Fibroblast of pulmonary artery (primary cell): ENCODE results near the gene ISYNA1.
A peak's percentile ranks its signal among the peaks of the same experiment; 100 is the strongest.

Experiments used
- DNase-seq: peaks from one replicate; pipeline ENCODE4 v3.0.0-alpha.2; 2010; ENCODE audit warnings: low read depth
- H3K4me3 ChIP-seq: replicated peaks from 2 replicates; pipeline ENCODE4 v1.5.1; 2011; ENCODE audit warnings: low read depth, mild to moderate bottlenecking, control low read depth, low read length, moderate library complexity
- TF ChIP-seq, protein P1 (sequence below): IDR thresholded peaks from 2 replicates; pipeline ENCODE4 v1.5.1; 2011; ENCODE audit warnings: mild to moderate bottlenecking, control low read depth, low read length, inconsistent platforms; ENCODE audit errors: missing control alignments

The ISYNA1 gene

DNA sequence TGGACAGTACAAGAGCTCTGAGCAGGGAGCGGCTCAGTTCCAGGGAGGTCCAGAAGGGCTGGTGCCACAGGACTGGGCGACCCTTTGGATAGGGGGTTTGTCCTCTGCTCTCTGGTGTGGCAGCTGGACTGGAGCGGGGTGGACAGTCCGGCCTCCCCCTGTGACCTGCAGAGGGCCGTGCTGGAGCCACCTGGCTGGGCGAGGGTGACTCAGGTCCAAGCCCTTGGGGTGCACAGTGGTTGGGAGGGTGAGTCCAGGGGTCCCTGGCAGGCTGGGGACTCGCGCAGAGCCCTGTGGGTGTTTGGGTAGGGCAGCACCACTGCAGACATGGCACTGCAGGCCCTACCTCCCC is 11.5 kb downstream of the ISYNA1 start:
- TF ChIP-seq, protein P1, sequence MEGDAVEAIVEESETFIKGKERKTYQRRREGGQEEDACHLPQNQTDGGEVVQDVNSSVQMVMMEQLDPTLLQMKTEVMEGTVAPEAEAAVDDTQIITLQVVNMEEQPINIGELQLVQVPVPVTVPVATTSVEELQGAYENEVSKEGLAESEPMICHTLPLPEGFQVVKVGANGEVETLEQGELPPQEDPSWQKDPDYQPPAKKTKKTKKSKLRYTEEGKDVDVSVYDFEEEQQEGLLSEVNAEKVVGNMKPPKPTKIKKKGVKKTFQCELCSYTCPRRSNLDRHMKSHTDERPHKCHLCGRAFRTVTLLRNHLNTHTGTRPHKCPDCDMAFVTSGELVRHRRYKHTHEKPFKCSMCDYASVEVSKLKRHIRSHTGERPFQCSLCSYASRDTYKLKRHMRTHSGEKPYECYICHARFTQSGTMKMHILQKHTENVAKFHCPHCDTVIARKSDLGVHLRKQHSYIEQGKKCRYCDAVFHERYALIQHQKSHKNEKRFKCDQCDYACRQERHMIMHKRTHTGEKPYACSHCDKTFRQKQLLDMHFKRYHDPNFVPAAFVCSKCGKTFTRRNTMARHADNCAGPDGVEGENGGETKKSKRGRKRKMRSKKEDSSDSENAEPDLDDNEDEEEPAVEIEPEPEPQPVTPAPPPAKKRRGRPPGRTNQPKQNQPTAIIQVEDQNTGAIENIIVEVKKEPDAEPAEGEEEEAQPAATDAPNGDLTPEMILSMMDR: no peak
- no peak for DNase-seq
- H3K4me3 ChIP-seq: no peak overlapping the region

- TF ChIP-seq, protein P1: peak; percentile 18
- DNase-seq: peak; percentile 65
- no peak overlapping the region for H3K4me3 ChIP-seq
Measured at GRCh38 chr19:18425515-18426415, 12.2 kb downstream of the ISYNA1 start.

- no peak overlapping the region for H3K4me3 ChIP-seq
- no peak for DNase-seq
- TF ChIP-seq, protein P1: no peak
Measured at GRCh38 chr19:18424890-18425514, 12.9 kb downstream of the ISYNA1 start.

DNA sequence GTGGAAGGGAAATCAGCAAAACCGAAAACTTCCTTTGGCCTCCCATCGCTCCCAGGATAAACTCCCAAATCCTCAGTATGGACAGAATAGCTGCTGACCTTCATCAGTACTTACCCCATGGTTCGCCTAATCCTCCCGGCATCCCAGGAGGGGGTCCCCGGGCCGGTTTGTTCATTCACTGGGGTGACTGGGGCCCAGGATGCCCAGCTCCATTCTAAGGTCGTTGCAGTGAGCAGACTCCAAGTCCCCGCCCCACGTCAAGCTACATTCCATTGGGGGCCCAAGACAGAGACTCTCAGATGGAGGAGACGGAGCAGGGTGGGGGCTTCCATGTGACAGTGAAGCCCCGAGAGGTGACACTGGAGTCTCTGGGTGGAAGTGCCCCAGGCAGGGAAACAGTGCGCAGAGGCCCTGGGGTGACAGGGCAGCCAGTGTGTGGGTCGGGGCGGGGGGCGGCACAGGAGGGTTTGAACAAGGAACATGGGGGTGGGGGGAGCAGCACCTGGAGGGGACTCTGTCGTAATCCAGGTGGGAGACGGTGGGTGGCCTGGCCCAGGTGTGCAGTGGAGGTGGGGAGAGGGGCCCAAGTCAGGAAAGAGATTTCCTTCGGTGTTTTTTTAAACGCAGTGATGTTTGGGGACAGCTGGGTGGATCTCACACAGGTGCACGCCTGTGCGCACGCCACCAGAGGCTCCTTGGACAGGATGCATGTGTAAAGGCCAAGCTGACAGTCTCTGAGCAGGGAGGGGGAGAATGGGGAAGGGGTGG is 13.6 kb downstream of the ISYNA1 start:
- TF ChIP-seq, protein P1: no peak
- H3K4me3 ChIP-seq: no peak overlapping the region
- DNase-seq: no peak

GRCh38 chr19:18423258-18424020 is 14.5 kb downstream of the ISYNA1 start:
- no peak for DNase-seq
- no peak overlapping the region for H3K4me3 ChIP-seq
- TF ChIP-seq, protein P1: no peak

DNA sequence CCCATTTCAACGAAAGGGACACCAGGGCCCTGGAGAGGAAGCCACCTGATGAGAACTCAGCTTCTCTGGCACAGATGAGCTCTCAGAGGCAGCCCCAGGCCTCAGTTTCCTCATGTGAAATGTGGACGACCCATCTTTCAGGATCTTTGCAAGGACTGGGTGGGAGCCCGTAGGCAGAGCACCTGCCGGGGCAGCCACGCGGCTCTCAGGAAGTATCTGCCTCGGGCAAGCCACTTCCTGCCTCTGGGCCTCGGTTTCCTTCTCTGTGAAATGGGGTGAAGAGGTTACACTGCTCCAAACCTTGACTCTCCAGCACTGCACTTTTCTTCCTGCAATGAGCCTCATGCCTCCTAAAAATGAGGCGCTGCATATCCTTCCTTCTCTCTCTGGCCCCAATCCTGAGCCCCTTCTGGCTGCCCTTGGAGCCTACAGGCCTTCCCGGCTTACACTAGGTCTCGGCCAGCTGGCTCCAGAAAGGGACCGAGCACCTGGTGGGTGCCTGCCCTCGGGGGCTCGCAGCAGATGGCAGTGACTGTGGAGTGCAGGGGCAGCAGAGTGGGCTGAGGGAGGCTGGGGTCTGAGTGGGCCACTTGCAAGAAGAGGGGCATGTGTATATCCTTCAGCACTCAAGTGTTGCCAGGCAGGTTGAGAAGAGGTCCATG is 15.3 kb downstream of the ISYNA1 start:
- no peak for DNase-seq
- TF ChIP-seq, protein P1: no peak
- no peak overlapping the region for H3K4me3 ChIP-seq
